ENCODE measurements around the gene DSTN.
A peak's percentile ranks its signal among the peaks of the same experiment; 100 is the strongest.

Gene DSTN

DNA sequence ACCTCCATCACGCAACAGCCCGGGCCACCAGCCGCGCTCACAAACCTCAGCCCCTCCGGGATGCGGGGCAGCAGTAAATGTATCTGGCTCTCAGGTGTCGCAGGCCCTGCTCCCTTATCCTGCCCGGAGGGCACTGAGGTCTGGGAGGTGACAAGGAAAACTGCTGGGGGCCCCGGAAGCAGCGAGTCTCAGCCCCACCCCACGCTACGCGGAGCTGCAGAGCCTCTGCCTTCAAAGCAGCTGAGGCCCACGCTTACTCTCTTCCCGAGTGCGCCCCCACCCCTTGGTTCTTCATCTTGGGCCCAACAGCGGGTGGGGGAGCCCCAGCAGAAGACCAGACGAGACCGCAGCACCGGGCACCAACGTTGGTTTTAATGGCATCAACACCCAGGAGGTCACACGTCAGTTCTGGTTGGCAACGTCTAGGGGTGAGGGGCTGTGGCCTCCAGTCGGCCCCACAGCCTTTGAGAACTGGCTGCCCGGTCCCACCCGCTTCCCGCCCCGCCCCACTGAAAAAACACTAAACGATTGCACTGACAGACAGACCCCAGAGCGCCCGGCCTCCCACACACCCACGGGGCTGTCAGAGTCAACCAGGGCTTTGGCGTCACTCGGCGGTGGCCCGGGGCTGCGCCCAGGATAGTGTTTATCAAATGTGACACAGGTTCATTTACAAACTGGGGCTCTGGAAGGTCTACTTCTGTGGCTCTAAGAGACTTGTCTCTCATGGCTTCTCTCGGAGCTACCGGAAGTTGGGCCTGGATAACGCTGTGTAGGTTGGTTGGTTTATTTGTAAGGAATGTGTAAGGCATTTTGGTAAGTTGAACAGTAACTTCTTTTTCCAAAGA, 43.7 kb downstream of the DSTN start:
- DNase-seq = no peak

DNA sequence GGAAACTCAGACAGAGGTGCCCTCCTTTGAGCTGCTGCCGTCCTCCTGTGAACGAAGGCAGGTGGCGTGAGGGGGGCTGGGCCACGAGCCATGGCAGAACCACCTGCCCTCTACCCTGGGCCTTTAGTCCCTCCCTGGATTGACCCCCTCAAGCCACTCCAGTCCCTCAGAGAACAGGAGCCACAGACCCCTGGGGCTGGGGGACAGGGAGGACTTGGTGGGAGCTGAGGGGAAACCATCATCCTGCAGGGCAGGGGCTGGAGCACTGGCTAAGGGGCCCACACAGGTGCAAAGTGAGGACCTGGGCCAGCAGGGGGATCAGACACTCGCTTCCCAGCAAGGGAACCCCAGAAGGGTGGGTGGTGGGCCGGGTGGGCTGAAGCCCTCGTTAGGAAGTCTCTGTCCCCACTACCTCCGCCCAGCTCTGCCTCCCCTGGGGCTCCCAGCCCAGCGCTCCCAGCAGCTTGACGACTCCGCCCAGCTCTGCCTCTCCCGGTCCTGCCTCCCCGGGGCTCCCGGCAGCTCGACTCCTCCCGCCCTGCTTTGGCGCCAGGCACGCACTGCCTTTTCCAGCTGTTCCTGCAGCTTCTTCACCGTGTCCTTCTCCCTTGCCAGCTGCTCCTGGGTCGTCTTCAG, 44.4 kb downstream of the DSTN start:
- DNase-seq = peak; percentile 84

DNA sequence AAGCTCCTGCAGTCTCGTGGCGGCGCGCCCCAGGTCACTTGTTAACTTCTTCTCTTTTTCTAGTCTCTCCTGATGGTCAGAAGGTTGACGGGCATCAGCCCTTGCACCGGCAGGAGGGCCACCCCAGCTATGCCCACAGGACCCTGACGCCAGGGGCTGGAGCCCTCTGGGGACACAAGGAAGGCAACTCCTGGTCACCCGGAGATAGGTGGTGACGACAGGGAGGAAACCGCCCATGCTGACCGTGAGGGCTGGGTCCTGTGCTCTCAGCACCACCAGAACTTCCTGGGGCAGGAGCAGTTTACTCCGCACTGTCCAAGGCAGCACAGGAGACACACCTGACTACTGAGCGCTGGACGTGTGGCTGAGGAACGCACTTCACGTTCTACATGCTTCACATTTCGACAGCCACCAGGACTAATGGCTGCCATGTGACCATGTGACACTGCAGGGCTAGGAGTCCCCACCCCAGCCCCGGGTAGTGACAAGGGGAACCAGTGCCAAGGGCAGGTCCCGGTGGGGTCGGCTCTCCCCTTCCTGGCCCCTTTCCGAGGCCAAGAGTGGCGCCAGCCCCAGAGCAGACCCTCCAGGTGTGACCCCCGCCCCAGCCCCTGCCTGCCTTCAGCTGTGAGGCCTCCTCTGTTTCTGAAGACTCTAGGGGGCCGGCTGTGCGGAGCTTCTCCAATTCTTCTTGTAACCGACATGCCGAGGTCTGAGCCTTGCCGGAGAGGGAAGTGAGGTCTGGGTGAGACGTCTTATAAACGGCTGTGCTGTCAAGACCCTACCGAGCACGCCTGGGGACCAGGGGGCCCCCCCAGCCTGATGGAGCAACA, 45.2 kb downstream of the DSTN start:
- no peak for DNase-seq

DNA sequence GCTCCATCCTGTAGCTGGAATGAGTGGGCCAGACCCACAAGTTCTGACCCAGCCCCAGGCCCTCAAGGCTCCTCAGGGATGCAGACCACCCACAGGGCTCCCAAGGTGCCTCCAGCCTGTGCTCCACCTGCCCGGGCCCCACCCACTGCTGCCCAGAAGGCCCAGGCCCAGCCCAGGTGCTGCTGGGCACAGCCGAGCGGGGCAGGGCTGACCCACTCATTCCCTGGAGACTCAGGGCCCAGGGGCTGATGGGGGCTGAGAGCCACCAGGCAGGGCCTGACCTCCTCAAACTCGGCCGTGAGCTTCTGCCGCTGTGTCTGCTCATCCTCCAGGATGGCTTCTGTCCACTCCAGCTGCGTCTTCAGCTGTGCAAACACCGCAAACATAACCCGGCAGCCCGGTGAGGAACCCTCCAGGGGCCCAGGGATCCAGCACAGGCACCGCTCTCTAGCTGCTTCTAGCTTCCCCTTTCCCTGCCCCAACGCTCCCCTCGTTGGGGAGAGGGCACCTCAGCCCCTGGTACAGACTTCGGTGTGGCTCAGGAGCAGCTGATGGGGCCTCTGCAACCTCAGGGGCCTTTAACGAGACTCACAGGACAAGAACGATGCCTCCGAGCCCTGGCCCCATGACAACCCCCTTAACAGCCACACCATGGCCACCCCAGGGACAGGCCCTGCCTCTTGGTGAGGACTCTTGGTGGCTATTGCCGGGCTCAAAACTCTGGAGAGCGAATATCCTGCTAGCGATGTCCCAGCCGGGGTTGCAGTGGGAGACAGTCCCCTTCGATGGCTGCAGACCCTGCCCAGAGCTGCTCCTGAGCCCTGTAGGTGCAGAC, 46.0 kb downstream of the DSTN start:
- DNase-seq = no peak

DNA sequence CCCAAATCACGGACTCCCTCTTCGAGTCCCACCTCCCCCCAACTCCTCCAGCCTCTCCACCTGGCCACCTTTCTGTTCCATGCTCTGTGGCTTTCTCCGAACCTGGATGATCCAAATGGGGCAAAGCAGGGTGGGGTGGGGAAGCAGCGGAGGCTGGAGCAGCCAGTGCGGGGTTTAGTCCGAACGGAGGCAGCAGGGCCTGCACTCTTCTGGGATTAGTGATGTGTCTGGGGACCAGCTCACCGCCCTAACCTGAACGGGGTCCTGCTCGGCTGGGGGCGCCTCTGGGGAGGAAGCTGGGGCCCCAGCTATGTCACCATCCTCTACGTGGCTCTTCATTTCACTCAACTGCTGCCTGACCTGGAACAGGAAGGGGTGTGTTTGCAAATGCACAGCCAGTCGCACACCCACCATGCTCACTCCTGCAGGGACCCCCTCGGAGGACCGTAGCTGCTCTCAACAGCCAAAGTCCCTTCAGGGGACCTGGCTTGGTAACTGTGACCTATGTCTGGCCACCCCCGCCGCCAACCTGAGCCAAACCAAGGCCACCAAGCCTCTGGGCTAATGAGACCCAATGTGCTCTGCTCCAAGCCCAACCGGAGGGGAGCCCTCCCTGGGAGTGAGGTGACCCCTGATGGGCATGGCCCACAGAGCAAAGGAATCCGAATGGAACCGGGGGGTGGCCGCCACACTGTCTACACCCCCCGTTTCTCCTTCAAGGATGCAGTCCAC, 46.8 kb downstream of the DSTN start:
- DNase-seq = no peak

DNA sequence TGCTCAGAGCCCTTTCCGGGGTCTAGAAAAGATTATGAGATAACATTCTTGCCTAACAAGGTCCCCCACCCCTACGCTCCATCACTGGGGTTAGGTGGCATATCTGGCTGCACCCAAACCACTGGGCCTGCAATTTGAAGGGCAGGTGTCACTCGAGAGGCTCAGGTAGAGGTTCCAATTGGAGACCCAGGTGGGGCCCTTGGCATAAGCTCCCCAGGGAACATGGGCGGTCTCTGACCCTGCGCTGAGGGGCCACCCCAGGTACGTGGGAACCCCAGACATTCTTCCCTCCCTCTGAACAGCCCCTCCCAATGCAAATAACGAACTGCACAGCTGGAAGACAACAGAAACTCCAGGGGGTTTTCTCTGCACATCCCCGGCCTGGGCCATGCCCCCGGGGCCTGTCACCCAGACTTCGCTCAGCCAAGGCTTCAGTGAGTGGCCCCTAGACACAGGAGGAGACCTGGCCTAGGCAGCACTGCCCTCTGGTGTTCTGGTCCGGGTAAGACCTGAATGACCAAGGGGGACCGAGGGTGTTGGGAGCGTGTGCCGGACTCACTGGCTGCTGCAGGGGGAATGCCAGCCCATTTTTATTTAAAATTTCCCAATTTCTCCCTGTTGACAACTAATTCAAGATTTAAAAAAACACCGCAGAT, 47.5 kb downstream of the DSTN start:
- DNase-seq = peak; percentile 80

DNA sequence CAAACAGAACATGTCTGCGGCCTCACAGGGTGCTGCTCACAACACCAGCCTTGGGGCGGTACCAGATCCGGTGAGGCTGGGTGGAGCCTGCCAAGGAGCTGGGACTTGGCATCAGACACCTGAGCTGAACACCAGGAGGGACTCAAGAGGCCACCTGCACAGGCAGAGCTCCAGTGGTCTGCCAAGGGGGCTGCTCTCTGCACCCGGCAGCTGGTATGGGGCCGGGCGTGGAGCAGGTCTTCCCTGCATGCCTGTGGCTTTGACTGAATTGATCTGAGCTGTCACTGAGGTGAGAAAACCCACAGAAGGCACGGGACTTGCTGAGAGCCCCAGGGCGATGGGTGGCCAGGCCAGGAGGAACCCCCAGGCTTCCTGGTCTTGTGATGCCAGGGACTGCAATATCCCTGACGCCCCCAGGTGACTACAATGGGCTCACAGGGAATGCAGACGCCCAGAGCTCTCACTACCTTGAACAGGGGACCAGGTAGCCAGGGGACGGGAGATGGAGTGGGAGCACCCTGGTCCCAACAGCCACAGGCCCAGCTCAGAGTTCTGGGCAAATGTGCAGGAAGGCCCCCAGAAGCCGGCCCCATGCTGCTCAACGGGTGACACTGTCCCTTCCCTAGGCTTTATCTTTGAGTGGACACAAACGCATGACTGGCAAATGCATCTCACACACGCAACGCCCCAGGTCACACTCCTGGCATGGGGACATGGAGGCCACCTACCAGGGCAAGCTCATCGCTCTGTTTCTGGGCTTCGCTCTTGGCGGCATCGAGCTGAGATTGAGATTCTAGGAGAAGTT, 48.2 kb downstream of the DSTN start:
- DNase-seq = peak; percentile 80

DNA sequence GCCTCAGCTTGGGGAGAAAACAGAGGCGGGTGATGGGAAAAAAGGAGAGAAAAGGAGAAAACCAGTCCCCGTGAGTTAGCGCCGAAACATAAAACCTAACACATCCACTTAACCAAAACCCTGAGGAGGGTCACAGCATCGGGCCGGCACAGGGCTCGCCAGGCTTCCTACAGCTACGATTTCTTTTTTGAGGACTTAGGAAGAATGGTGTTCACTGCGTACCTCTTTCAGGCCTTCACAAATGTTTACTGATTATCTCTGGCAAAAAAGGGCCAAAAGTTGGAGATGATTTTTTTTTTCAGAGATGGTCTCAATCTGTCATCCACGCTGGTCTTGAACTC, 48.8 kb downstream of the DSTN start:
- no peak for DNase-seq

DNA sequence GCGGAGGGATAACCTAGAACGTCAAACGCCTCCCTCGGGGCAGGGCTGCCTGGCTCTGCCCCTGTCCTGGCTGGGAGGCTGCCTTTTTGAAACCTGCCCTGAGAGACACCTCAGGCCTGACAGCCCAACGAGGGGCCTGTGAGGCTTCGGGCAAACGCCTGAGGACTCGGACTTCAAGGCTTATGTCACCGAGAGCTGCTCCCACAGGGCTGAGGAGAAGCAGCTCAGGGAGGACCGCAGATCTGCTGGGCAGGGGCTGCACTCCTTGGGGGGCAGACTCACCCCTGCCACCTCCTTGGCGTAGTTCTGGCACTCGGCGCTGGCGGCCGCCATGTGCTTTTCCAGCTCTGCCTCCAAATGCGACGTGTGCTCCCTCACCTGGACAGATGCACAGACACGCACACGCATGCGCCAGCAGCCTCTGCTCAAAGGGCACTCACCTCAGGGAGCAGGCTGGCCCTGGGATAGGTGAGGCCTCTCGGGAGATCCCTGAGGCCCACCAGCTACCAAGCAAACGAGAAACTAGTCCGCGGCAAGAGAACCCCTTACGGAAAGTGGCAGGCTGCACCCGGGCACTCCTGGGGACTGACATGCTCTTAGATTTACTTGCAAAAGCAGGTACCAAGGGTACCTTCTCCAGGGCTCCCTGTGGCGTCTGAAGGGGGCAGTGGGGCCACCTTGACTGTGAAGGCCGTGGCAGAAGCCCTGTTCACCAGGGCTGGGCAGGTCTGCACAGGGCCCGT, 49.6 kb downstream of the DSTN start:
- no peak for DNase-seq

DNA sequence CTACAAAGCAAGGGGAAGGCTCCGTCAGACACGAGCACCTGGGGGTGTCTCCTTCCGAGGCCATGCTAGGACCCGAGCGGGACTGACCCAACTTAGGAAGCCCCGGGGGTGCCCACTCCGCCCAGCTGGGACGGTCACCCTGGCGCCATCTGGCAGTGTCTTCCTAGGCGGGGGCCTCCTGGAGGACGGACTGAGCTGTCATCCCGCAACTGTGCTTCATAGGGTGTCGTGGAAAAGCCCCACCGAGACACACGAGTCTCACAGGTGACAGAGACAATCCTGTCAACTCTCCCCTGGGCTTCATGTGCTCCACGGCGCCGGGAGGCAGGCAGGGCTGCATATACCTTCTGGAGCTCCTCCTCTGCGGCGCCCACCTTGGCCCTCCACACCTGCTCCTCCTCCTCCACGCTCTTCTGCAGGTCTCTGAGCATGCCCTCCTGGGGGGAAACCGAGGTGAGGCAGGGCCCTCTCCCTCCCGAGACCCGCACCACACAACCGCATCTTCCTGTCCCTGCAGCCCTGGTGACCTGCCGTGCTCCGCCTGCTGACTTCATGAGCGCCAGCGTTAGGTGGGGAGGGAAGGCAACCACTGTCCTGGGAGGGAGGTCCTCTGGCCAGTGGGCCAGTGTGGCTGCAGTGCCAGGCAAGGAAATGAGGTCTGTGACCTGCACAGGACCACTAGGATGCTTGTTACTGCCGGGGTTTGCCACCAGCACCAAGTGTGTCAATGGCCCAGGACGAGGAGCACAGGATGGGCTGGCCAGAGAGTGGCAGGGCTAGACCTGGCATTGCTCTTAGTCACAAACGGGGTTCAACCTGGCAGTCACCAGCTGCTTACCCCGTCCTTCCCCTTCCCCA, 50.7 kb downstream of the DSTN start:
- DNase-seq = no peak

DNA sequence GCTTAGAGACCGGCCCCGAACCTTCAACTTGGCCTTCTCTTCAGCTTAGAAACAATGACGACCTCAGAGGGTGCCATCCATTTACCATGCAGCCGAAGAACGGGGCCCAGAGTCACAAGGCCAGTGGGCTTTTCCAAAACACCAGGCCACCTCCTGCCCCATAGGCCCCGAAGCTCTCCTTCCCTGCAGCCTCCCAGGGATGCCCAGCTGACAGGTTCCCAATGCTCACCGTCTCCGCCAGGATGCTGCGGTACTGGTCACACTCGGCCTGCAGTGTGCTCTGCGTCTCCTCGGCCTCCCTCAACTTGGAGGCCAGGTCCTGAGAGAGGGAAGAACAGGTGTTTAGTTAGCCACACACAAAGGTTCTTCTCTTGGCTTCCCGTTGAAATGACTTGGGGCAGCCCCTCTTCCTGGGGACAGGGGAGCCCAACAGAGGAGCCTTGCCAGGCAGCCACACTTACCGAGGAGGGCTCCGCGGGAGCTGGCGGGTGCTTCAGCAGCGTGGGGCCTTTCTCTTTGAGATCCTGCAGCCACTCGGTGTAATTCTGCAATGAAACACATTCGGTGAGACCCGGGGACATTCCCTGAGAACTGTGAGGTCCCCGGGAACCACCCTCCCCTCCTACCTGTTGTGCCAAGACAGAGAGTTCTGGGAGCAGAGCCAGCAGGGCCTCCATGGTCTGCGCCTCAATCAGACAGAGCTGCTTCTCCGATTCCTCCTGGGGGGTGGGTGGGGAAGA, 51.5 kb downstream of the DSTN start:
- no peak for DNase-seq

DNA sequence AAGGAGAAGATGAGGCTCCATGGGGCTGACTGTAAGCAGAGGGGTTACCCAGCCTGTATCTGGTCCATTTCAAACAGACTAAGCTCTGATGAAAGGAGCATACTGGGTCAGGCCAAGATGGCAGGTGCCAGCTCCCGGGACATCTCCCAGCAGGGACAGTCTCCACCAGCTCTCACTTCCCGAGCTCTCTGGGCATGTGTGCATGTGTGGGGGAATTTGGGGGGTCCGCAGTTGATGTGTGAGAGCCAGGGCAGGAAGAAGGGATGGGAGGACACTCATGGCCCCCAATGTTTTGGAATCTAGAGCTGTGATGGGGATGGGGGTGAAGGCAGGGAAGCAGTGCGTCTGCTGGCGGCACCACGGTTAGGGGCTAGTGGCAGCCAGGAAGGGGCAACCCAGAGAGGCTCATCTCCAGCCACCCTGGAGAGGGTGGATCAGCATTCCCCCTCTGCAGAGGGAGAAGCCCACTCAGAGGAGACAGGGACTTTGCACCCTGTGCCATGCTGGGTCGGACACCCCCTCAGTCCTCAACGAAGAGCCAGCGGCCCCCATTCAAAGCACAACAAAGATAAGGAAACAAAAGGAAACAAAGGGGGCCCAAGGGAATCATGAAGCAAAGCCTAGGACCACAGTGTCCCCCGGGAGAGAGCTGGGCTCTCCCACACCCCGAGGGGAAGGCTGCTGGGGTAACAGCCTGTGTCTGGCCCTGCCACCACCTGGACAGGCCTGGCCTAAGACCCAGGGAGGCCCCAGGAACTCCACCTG, 52.4 kb downstream of the DSTN start:
- DNase-seq = no peak

DNA sequence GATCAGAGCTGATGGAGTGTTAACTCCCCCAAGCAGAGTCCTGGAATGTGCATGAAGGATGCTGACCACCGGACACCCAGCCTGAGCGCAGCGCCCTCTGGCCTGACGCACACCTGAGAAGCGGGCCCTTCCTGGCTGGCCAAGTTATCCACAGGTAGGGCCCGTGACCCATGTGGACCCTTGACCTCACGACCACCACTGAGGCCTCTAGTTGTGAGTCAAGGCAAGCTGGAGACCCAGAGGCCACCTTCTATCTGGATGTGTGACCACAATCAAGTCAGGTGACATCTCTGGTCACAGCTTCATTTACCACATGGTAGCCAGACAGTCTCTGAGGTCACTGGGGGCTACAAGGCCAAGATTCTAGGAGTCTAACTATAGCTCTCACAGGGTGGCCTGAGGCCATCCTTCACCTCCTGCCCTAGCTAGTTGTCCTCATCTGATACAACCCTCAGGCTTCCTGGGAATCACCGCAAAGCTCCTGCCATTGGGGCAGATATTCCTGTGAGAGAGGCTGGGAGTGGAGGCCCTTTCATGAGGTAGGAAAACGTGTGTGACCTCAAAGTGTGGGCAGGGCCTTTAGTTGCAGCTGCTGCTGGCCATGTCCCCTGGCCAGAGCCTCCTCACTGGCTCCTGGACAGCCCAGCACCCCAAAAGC, 53.1 kb downstream of the DSTN start:
- no peak for DNase-seq

DNA sequence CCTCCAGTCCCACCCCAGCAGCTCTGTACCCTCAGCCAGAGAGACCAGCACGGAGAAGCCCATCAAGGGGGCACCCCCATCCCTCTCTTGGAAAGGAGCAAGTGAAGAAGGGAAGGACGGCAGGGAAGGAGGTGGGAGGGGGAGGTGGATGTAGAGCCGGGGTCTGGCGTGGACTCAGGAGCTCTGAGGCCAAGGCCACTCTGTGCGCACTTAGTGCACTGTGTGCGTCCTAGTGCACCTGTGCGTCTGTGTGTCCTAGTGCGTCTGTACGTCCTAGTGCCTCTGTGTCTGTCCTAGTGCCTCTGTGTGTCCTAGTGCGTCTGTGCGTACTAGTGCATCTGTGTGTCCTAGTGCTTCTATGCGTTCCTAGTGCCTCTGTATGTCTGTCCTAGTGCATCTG, 54.2 kb downstream of the DSTN start:
- DNase-seq = no peak

DNA sequence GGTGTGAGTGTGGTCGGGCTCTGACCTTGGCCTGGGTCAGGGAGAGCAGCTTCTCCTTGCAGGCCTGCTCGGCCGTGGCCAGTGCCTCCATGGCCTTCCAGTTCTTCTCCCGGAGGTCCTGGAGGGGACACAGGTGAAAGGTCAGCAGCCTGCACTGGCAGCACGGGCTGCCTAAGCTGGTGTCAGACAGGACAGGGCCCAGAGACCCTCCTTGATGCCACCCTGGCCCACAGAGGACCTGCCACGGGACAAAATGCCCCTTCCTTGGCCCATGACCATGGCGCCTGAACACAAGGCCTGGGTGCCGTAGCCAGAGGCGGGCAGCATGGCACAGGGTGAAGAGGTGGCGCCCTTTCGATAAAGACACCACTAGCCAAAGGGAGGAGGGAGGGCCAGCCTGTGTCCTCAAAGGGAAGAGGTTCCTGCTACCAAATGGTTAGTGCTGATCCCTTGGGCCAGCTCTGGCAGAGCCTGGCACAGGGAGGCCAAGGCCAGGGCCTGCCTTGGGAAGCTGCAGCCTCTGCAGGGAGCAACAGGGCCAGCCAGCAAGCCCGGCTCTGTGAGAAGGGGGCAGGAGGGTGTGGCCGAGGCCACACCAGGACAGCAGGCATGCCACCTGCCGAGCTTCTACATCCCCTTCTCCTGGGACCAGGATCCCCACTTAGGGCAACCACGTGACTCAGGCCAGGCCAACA, 54.8 kb downstream of the DSTN start:
- DNase-seq = no peak

All from NCI-H2171 treated with DMSO at 0.1 percent for 48 hours (cell line).